Esophagus squamous epithelium (tissue), 4 donors: Measurements from ENCODE around the gene MCAM.

Experiments used
- CTCF ChIP-seq, 6 experiments: fragments of 450-650 bp in 4 of 6; fragments of 200-600 bp in 2 of 6; sonication (generic) in 2 of 6; IDR thresholded peaks; one replicate each; pipeline ENCODE4 v1.5.1; 2016 to 2019; ENCODE audit warnings: antibody characterized with exemption in 6 of 6, mild to moderate bottlenecking in 4 of 6, moderate library complexity in 4 of 6
- POLR2A ChIP-seq, 4 donors: fragments of 450-650 bp; IDR thresholded peaks; one replicate each; pipeline ENCODE4 v1.6.1; 2017; ENCODE audit warnings: antibody characterized with exemption in 4 of 4, mild to moderate bottlenecking in 4 of 4, moderate library complexity in 3 of 4

GRCh38 chr11:119346605-119347004 lies 29.7 kb upstream of the MCAM start, which contains the start of gene MFRP:
- TF ChIP-seq CTCF (IDR thresholded peaks at IDR 0.05) (no peak), POLR2A (IDR thresholded peaks at IDR 0.05) (no peak)
